ENCODE results near the gene C1orf56. TPM values are rescaled to one million over a fixed set of nuclear protein-coding genes. Genes with fewer than 3 reads are reported as not detected.

Gene C1orf56
- total RNA-seq, 2 donors from 2014 or later, result 17.3 to 17.7 TPM

DNA sequence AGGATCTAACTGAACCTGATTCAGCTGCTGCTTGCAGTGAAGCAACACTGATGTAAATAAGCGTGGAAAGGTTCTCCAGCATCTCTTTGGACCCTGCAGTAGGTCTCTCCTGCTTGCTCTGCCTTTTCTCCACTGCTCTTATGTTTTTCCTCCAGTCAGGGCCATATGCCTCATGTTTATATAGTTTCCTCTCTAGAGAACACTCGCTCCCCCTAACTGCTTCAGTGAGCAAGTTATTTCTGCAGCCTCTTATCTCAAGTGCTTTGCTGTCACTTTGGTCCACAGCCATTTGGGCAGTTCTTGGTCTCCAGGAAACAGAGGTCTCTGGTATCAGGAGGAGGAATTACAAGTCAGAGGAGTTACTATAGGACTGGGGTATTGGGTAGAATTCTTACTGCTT is 34.0 kb upstream of the C1orf56 start:
- H3K27ac ChIP-seq, result no peak overlapping the region
- TF ChIP-seq POLR2AphosphoS5 (IDR thresholded peaks at IDR 0.05) (no peak), POLR2A (IDR thresholded peaks at IDR 0.05) (no peak)
- 59% methylated on average over 2 of the region's 2 CpGs for WGBS
- H3K4me3 ChIP-seq, result no peak overlapping the region
- no peak for DNase-seq (ENCODE audit: low spot score)
- no peaks in the 10 kb centered on the region for H3K9me3 ChIP-seq
- H3K36me3 ChIP-seq, result no peaks in the 10 kb centered on the region
- intact Hi-C loops (cut with DNase I), result no loop called here
- H3K27me3 ChIP-seq (replicated peaks; ENCODE audit: insufficient read depth), result no peaks in the 10 kb centered on the region
- H3K4me1 ChIP-seq (replicated peaks), result no peaks in the 10 kb centered on the region

DNA sequence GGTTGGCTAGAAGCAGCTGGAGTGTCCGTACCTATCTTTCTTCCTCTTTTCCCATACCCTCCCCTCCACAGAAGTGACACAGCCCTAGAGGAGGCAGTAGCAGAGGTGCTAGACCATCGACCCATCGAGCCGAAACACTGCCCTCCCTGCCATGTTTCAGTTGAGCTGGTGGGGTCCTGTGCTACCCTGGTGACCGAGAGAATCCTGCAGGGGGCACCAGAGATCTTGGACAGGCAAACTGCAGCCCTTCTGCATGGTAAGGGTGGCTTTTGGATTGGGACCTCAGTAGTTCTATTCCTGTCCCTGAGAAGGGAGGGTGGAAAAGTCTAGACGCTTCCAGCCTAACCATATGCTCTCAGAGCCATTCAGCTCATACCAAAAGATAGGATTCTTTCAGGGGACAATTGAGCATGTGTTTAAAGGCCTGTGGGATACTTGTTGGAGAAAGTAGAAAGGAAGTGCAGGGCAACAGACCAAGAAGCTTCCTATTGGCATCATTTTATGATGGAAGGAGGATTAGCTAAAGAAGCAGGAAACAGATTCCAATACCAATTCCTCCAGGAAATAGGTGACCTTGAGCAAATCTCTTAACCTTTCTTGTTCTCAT is 22.9 kb upstream of the C1orf56 start:
- 21% methylated on average over 6 of the region's 6 CpGs for WGBS
- Histone ChIP-seq H3K27me3 (replicated peaks; ENCODE audit: insufficient read depth) (no peaks in the 10 kb centered on the region), H3K27ac (no peak overlapping the region), H3K9me3 (no peaks in the 10 kb centered on the region), H3K36me3 (peaks cover 4 to 16% of the 10 kb centered on the region in 2 donors), H3K4me3 (no peak overlapping the region), H3K4me1 (replicated peaks) (no peaks in the 10 kb centered on the region)
- peak; percentile 84 for DNase-seq (ENCODE audit: low spot score)
- intact Hi-C loops (cut with DNase I), result loop anchor here (5.0 kb wide), 1 partner anchor 133 kb away; the partner anchor contains the start of gene TNFAIP8L2
- TF ChIP-seq, protein P1, sequence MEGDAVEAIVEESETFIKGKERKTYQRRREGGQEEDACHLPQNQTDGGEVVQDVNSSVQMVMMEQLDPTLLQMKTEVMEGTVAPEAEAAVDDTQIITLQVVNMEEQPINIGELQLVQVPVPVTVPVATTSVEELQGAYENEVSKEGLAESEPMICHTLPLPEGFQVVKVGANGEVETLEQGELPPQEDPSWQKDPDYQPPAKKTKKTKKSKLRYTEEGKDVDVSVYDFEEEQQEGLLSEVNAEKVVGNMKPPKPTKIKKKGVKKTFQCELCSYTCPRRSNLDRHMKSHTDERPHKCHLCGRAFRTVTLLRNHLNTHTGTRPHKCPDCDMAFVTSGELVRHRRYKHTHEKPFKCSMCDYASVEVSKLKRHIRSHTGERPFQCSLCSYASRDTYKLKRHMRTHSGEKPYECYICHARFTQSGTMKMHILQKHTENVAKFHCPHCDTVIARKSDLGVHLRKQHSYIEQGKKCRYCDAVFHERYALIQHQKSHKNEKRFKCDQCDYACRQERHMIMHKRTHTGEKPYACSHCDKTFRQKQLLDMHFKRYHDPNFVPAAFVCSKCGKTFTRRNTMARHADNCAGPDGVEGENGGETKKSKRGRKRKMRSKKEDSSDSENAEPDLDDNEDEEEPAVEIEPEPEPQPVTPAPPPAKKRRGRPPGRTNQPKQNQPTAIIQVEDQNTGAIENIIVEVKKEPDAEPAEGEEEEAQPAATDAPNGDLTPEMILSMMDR (IDR thresholded peaks at IDR 0.05), result peak; percentile 29 to 75 (median 69)
- TF ChIP-seq POLR2A (IDR thresholded peaks at IDR 0.05) (no peak), POLR2AphosphoS5 (IDR thresholded peaks at IDR 0.05) (peak; percentile 68)

DNA sequence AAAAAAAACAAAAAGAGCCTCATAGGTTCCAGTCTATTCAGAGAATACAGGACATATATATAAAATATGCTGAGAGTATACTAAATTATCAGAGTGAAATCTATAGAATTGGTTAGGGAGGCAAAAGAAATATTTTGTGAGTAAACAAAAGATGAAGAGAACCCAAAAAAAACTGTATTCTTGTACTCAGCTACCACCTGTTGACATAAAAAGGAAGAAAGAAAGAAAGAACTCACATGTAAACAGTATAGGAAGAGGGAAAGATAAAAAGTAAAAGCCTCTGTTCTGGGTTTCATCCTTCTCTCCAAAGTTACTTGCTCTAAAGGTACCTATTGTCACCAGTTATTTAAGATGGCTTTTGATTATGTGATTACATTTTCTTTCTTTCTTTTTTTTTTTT is 21.1 kb upstream of the C1orf56 start:
- H3K27me3 ChIP-seq (replicated peaks; ENCODE audit: insufficient read depth), result no peaks in the 10 kb centered on the region
- TF ChIP-seq POLR2AphosphoS5 (IDR thresholded peaks at IDR 0.05) (no peak), POLR2A (IDR thresholded peaks at IDR 0.05) (no peak)
- TF ChIP-seq, protein P1 (IDR thresholded peaks at IDR 0.05), result no peak
- peaks cover 4 to 28% of the 10 kb centered on the region in 2 donors for H3K36me3 ChIP-seq
- intact Hi-C loops (cut with DNase I), result no loop called here
- DNase-seq (ENCODE audit: low spot score), result no peak
- no peaks in the 10 kb centered on the region for H3K9me3 ChIP-seq
- H3K4me3 ChIP-seq, result no peak overlapping the region
- H3K27ac ChIP-seq, result no peak overlapping the region
- H3K4me1 ChIP-seq (replicated peaks), result no peaks in the 10 kb centered on the region

DNA sequence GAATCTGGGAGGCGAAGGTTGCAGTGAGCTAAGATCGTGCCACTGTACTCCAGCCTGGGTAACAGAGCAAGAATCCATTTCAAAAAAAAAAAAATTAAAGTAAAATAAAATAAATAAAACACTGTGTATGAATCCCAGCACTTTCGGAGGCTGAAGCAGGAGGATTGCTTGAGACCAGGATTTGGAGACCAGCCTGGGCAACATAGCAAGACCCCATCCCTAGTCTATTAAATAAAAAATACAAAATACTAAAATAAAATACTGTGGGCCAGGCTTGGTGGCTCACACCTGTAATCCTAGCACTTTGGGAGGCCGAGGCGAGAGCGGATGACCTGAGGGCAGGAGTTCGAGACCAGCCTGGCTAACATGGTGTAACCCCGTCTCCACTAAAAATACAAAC is 15.4 kb upstream of the C1orf56 start:
- Histone ChIP-seq H3K27ac (no peak overlapping the region), H3K27me3 (replicated peaks; ENCODE audit: insufficient read depth) (no peaks in the 10 kb centered on the region), H3K4me1 (replicated peaks) (no peaks in the 10 kb centered on the region), H3K9me3 (no peaks in the 10 kb centered on the region), H3K4me3 (no peak overlapping the region), H3K36me3 (peaks cover 1 to 25% of the 10 kb centered on the region in 2 donors)
- intact Hi-C loops (cut with DNase I), result no loop called here
- 97% methylated on average over 8 of the region's 8 CpGs for WGBS
- no peak for TF ChIP-seq POLR2A (IDR thresholded peaks at IDR 0.05)
- TF ChIP-seq, protein P1 (IDR thresholded peaks at IDR 0.05), result no peak
- TF ChIP-seq POLR2AphosphoS5 (IDR thresholded peaks at IDR 0.05), result no peak
- no peak for DNase-seq (ENCODE audit: low spot score)

DNA sequence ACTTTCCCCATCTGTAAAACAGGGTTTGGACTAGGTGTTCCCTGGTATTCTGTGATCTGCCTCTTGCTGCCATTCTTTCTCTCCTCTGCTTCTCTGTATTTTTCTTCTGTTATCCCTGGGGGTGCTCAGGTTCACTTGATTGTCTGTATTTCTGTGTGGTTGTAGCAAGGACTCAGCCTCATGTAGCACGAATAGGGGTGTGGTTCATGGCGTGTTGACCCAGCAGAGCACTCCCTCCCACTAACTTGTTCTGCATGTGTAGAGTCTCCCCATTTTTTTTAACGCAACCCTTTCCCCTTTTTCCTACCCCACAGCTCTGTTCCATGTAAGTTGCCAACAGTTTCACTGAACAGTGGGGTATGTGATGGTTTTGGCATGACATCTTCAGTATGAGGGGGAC is 12.4 kb upstream of the C1orf56 start:
- H3K27ac ChIP-seq, result peak overlapping the region in 1 of 2 donors; percentile 6
- WGBS, result 88% methylated on average over 3 of the region's 3 CpGs
- H3K36me3 ChIP-seq, result peaks cover 0 to 10% of the 10 kb centered on the region in 2 donors
- DNase-seq (ENCODE audit: low spot score), result no peak
- TF ChIP-seq POLR2A (IDR thresholded peaks at IDR 0.05) (no peak), POLR2AphosphoS5 (IDR thresholded peaks at IDR 0.05) (no peak)
- TF ChIP-seq, protein P1 (IDR thresholded peaks at IDR 0.05), result no peak
- no peak overlapping the region for H3K4me3 ChIP-seq
- no peaks in the 10 kb centered on the region for H3K9me3 ChIP-seq
- intact Hi-C loops (cut with DNase I), result no loop called here
- no peaks in the 10 kb centered on the region for H3K4me1 ChIP-seq (replicated peaks)
- H3K27me3 ChIP-seq (replicated peaks; ENCODE audit: insufficient read depth), result no peaks in the 10 kb centered on the region

Measured in prostate gland (tissue), 2 donors.